Activated T-helper 2 cell treated with anti-CD3 and anti-CD28 coated beads, Interferon-gamma antibody, Interleukin-2, Interleukin-4, amounts not matched to agents 10 μg/mL and 5 μg/mL and 100 μg/mL, durations not matched to agents 14 hours and 24 hours and 36 hours (primary cell): ENCODE results near the gene KIR3DL1. TPM values are rescaled to one million over a fixed set of nuclear protein-coding genes. Genes with fewer than 3 reads are reported as not detected.

ENCODE experiments used
- DNase-seq: peaks from one replicate; pipeline ENCODE4 v3.0.0; 2021; ENCODE audit warnings: low spot score
- H3K27ac Mint-ChIP-seq: one replicate; pipeline ENCODE4 v1.8.0; 2021; ENCODE audit warnings: mixed read lengths
- H3K27me3 Mint-ChIP-seq: one replicate; pipeline ENCODE4 v1.8.0; 2021; ENCODE audit warnings: low read depth, mixed read lengths
- H3K36me3 Mint-ChIP-seq: one replicate; pipeline ENCODE4 v1.8.0; 2021; ENCODE audit warnings: low read depth, mixed read lengths
- H3K4me1 Mint-ChIP-seq: one replicate; pipeline ENCODE4 v1.8.0; 2021; ENCODE audit warnings: low read depth, mixed read lengths
- H3K4me3 Mint-ChIP-seq: one replicate; pipeline ENCODE4 v1.8.0; 2021; ENCODE audit warnings: low read depth, mild to moderate bottlenecking, moderate library complexity, mixed read lengths
- H3K9me3 Mint-ChIP-seq: one replicate; pipeline ENCODE4 v1.8.0; 2021; ENCODE audit warnings: mixed read lengths
- intact Hi-C: fragments of 100-400 bp; cut with micrococcal nuclease; formaldehyde crosslinking; loops from one replicate; pipeline ENCODE4 v1.15.1; 2023
- total RNA-seq: library from RNA; stranded (reverse); gene quantifications from 2 replicates; pipeline ENCODE4 v1.2.3, GENCODE V29; 2022

Gene KIR3DL1
- total RNA-seq, 1 donor from 2014 or later = not detected

DNA sequence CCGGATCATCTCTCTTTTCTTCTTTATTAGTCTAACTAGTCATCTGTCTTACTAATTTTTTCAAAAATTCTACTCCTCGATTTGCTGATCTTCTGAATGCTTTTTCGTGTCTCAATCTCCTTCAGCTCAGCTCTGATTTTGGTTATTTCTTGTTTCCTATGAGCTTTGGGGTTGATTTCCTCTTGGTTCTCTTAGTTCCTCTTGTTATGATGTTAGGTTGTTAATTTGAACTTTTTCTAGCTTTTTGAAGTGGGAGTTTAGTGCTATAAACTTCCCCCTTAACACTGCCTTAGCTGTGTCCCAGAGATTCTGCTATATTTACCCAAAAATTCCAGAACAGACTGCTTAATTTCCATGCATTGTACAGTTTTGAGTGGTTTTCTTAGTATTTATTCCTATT is 61.2 kb downstream of the KIR3DL1 start:
- DNase-seq = no peak
- intact Hi-C loops = no loop called here
- H3K27ac Mint-ChIP-seq = no peak overlapping the region
- peaks cover 13% of the 10 kb centered on the region for H3K27me3 Mint-ChIP-seq
- H3K9me3 Mint-ChIP-seq = no peaks in the 10 kb centered on the region
- no peak overlapping the region for H3K4me3 Mint-ChIP-seq
- H3K36me3 Mint-ChIP-seq = no peaks in the 10 kb centered on the region
- H3K4me1 Mint-ChIP-seq = peaks cover 6% of the 10 kb centered on the region

Other genes with a start within 250 kb of the KIR3DL1 start
- gene LILRA2, start 242.7 kb upstream of the KIR3DL1 start, total RNA-seq = not detected in 2 replicates
- not detected in 2 replicates for gene LILRA1, start 222.8 kb upstream of the KIR3DL1 start, total RNA-seq
- gene LILRB1, start 186.0 kb upstream of the KIR3DL1 start, total RNA-seq = not detected in 2 replicates
- 0.32 and 0.46 TPM in 2 replicates for gene LILRB4, start 153.5 kb upstream of the KIR3DL1 start, total RNA-seq
- gene KIR3DL3, start 92.0 kb upstream of the KIR3DL1 start, total RNA-seq = not detected in 2 replicates
- not detected in 2 replicates for gene KIR2DL3, start 78.0 kb upstream of the KIR3DL1 start, total RNA-seq
- gene KIR2DL1, start 46.7 kb upstream of the KIR3DL1 start, total RNA-seq = not detected in 2 replicates
- gene KIR2DL4, start 12.9 kb upstream of the KIR3DL1 start, total RNA-seq = not detected in 2 replicates
- not detected in 2 replicates for gene KIR2DS4, start 16.2 kb downstream of the KIR3DL1 start, total RNA-seq
- gene KIR3DL2, start 34.0 kb downstream of the KIR3DL1 start, total RNA-seq = 0.64 and 0.69 TPM in 2 replicates
- gene FCAR, start 57.8 kb downstream of the KIR3DL1 start, total RNA-seq = not detected in 2 replicates
- not detected in 2 replicates for gene NCR1, start 89.7 kb downstream of the KIR3DL1 start, total RNA-seq
- gene NLRP7, start 131.1 kb downstream of the KIR3DL1 start, total RNA-seq = not detected in 2 replicates
- 13.5 and 14.1 TPM in 2 replicates for gene NLRP2, start 149.9 kb downstream of the KIR3DL1 start, total RNA-seq
- gene GP6, start 221.8 kb downstream of the KIR3DL1 start, total RNA-seq = 0.37 and 0.50 TPM in 2 replicates
- 18.3 and 18.9 TPM in 2 replicates for gene RDH13, start 246.7 kb downstream of the KIR3DL1 start, total RNA-seq